ENCODE data around the gene CACNA1B.
A peak's percentile ranks its signal among the peaks of the same experiment; 100 is the strongest.

Gene CACNA1B

GRCh38 chr9:138043411-138044345, 166.1 kb downstream of the CACNA1B start:
- no peak for DNase-seq

DNA sequence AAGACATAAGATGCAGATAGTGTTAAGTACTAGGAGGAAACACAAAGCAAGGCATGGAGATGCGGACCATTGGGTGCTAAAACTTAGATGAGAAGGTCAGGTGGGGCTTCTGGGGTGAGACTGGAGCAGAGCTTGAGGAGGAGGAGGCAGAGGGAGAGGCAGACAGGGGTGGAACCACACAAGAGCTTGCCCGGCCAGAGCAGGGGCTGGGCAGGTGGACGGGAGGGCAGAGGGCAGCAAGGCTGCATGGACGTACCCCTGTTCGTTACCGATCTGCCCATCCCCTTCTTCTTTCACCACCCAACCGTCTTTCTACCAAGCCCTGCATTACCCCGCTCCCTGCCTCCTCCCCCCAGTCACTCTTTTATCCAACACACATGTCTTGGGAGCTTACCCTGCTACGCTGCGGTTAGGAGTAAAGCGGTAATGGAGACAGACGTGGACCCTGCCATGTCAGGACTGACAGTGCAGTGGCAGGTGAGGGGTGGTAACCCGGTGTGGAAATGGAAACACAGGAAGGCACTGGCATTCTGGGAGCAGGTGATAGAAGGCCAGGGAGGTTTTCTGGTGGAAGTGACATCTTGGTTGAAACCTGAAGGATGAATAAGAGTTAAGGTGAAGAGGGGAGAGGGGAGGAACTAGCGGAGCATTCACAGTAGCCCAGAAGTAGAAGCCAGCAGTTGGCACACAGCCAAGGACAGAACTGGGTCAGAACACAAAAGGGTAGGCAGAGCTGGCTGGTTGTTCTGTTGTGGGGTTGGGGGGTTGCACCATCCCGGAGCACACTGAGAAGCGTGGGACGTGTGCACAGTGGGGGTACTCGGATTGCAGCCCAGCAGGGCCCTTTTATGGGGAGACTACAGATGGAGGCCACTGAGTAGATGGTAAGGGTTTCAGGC, 167.2 kb downstream of the CACNA1B start:
- DNase-seq: no peak

- DNase-seq: no peak
Observed at GRCh38 chr9:138045541-138046490, 168.2 kb downstream of the CACNA1B start.

DNA sequence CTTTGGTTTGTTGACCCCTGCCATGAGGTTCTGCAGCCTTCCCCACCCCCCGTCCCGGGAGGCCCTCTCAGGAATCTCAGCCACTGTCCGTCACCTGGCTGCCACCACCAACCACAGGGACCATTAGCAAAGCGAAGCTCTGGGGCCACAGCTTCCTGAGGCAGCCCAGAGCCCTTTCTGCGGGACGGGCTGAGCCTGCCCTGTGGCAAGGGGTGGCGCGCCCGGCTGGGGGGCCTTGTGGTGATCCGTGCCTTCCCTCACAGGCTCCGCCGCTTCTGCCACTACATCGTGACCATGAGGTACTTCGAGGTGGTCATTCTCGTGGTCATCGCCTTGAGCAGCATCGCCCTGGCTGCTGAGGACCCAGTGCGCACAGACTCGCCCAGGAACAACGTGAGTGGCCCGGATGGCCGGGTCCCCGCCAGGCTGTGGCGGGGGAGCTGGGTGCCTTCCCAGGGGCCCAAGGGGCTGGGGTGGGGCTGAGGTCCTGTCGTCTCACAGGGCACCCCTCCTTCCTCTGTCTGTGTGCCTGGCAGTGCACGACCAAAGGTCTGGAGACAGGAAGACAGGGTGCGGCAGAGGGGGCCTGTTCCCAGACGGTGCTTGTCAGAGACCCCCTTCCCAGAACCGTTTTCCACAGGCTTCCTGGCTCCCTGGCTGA, 169.2 kb downstream of the CACNA1B start:
- no peak for DNase-seq

- no peak for DNase-seq
Observed at GRCh38 chr9:138047469-138048040, 170.0 kb downstream of the CACNA1B start.

DNA sequence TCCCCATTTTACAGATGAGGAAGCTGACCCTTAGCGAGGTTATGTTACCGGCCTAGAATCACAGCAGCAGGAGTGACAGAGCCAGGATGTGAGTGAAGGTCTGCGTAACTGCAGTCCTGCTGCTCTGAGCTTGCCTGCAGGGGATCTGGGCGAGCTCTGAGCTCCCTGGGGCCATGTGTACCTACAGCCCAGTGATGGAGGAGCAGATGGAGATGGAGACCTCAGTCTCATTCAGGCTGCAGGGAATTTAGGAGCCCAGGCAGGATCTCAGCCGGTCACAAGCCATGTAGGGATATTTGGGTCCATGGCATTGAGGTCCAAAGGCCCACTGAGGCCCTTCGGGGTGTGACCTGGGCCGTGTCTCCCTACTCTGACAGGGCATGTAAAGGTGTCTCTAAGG, 170.6 kb downstream of the CACNA1B start:
- no peak for DNase-seq

DNA sequence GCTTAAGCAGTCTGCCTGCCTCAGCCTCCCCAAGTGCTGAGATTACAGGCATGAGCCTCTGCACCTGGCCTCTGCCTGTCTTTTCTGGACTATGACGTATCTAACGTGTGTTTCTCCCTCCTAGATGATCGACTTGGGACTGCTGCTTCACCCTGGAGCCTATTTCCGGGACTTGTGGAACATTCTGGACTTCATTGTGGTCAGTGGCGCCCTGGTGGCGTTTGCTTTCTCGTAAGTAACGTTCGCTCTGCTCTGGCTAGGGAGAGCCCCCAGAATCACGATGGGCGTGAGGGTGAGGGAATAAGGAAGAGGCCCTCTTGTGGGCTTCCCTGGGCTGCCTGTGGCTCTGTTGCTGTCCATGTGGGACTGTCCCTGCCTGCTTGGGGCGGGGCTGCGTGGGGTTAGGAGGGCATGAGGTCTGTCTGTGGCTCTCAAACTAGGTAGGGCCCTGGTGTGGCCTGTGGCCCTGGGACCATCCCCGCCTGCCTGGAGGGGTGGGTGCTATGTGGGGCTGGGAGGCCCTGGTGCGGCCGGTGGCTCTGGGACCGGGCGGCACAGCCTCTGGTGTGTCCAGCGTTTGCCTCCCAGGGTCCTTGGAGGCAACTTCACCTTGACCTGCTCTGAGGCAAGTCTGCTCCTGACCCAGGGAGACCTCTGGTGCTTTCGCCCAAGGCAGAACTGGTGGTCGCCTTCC, 171.7 kb downstream of the CACNA1B start:
- DNase-seq: no peak

DNA sequence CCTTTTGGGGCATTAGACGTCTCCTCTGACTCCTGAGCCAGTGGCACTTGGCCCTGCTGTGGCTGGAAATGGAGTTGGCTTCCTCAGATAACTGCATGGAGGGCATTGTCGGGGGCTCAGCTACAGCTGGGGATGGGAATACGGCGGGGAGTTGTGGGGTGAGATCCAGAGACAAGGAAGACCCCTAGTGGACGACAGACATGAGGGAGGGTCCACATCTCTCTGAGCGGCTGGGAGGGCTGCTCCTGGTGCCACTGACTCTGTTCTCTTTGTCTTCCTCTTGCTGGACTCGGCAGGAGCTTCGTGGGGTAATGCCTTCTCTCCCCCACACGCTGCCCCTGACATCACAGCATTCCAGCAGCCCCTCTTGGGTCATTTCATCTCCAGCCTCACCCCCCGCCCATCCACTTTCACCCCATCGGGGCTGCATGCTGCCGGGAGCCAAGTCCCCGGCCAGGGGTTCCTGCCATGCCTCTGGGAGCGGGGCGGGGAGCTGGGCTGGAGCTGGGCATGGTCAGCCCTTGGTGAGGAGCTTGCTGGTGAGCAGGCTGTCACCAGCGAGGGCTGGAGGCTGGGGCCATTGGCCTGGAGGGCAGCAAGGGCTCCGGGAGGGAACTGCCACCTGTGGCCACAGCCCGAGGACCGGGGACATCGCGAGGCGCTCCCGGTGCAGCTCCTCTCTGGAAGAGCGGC, 172.3 kb downstream of the CACNA1B start:
- no peak for DNase-seq

- no peak for DNase-seq
Observed at GRCh38 chr9:138050472-138051330, 173.1 kb downstream of the CACNA1B start.

DNA sequence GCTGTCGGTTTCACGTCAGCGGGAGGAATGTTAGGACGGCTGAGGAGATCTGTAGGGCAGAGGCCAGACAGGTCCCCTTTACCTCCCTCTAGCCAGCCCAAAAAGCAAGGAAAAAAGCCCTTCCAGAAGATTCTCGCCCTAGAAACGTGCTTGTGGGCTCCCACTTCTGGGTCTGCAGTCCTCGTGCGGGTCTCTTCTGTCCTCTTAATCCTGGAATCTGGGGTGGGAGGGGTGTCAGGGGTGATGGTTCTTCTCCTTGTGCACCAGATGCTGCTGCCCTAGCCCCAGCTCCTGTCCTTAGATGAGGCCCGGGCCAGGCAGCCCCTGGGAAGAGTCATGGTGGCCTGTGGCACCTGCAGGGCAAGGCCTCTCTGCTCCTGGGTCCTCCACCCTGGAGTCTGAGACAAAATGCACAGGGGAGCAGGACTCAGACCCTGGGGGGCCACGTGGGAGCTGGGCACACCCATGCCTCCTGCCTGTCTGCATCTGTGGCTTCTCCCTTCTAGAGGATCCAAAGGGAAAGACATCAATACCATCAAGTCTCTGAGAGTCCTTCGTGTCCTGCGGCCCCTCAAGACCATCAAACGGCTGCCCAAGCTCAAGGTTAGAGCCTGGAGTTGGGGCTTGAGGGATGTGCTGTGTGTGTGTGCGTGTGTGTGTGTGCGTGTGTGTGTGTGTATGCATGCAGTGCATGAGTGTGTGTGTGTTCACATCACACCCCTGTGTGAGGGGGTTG, 174.2 kb downstream of the CACNA1B start:
- no peak for DNase-seq

- no peak for DNase-seq
Observed at GRCh38 chr9:138052322-138052615, 174.7 kb downstream of the CACNA1B start.

DNA sequence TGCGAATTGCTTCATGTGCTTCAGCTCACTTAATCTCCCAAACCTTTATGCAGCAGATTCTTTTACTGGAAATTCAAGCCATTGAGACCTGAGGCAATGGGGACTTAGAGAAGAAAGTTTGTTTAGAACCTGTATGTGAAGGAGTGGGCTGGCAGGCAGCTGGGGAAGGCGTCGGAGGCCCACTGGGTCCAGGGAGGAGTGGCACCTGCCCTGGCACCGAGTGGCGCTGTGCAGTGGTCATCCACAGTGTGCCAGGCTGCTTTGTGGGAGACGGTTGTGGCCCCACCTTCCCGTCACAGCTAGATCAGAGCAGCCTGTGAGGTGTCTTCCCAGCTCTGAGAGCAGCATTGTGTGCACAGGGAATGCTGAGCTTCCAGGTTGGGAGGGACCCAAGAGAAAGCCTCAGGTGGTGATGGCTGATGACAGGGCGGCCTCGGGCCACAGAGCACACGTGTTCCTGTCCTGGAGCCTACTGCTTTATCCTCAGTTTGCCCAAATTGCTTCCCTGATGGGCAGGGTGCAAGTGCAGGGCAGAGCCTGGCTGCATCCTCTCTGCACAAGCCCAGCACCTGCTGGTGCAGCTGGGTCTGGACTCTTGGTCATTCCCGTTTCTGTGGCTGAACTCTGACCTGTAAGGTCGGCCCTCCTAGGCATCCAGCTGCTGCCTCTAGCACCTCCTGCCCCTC, 175.2 kb downstream of the CACNA1B start:
- DNase-seq: no peak

DNA sequence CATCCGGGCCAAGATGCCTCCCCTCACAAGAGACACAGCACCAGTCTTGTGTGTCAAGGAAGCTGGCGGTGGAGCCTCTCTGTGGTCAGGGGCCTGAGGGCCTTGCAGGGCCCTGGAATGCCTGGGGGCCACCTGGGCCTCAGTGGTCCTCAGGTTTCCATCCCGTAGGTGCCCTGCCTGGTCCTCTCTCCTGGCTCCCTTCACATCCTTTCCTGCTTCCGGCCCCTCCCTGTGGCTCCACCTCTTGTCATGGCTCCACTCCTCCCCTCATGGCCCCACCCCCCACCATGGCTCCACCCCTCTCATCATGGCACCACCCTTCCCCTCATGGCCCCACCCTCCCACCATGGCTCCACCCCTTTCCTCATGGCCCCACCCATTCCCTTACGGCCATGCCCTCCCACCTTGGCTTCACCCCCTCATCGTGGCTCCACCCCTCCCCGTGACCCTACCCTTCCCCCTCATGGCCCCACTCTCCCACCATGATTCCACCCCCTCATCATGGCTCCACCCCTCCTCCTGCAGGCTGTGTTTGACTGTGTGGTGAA, 175.8 kb downstream of the CACNA1B start:
- DNase-seq: peak; percentile 43

- DNase-seq: no peak
Observed at GRCh38 chr9:138053996-138054752, 176.6 kb downstream of the CACNA1B start.

GRCh38 chr9:138057726-138058125, 180.1 kb downstream of the CACNA1B start:
- no peak for DNase-seq

DNA sequence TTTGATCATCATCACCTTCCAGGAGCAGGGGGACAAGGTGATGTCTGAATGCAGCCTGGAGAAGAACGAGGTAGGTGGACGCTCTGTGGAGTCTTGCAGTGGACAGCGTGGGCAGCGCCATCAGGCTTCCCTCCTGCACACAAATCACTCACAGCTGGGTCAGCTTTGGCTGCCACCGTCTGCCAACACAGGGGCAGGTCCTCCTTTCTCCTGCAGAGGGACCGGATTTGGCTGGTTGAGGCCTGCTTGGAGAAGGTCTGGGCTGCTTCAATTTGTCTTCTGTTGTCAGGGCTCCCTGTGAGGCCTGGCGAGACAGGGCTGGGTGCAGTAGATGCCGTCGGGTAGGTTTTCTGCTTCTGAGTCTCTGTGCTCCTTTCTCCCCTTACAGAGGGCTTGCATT, 180.6 kb downstream of the CACNA1B start:
- DNase-seq: no peak

- DNase-seq: no peak
Observed at GRCh38 chr9:138059196-138059595, 181.6 kb downstream of the CACNA1B start.

Data from DMS53 (cell line).